A549 (cell line): ENCODE results near the gene DVL1. TPM values are rescaled to one million over a fixed set of nuclear protein-coding genes. Genes with fewer than 3 reads are reported as not detected.

Source experiments
- ATAC-seq, 2 experiments: fragments of 200-7000 bp in 1 of 2; fragments of >200 bp in 1 of 2; cut with Nextera tagmentation in 1 of 2; cut with Tn5 transposase in 1 of 2; 3 replicates each; pipeline versions ENCODE4 v1.8.0 to v1.9.1; 2018 to 2020; ENCODE audit warnings: mild to moderate bottlenecking in 1 of 2, moderate library complexity in 1 of 2
- CTCF ChIA-PET: fragments of 300-600 bp; sonication (Branson Sonifier 250); formaldehyde crosslinking; extraction: SDS; loops from one replicate; lab custom pipeline; 2021; ENCODE audit warnings: antibody characterized with exemption, inconsistent platforms; lab: Yijun Ruan, JAX
- POLR2A ChIA-PET: fragments of 350-600 bp; formaldehyde crosslinking; extraction: SDS; loops from one replicate; lab custom pipeline; 2021; ENCODE audit warnings: antibody characterized with exemption, inconsistent platforms; lab: Yijun Ruan, JAX
- DNase-seq, 2 experiments: peaks; one replicate each; pipeline versions ENCODE4 v3.0.0 to v3.0.0-alpha.2; 2011 to 2016; ENCODE audit warnings: low read depth in 1 of 2, low spot score in 1 of 2
- FAIRE-seq: peaks from 2 replicates; lab custom pipeline; 2011; peaks lifted over from hg19 to GRCh38; lab: Jason Lieb, UNC
- H3K27ac ChIP-seq, 2 experiments: fragments of >200 bp; sonication (Bioruptor Twin); formaldehyde crosslinking; 3 replicates each; pipeline ENCODE4 v1.5.1; 2016 to 2017
- H3K4me1 ChIP-seq: fragments of >200 bp; sonication (Bioruptor Twin); formaldehyde crosslinking; 3 replicates; pipeline ENCODE4 v1.6.1; 2016
- H3K4me2 ChIP-seq: fragments of >200 bp; sonication (Bioruptor Twin); formaldehyde crosslinking; 3 replicates; pipeline ENCODE4 v1.6.1; 2016
- H3K4me3 ChIP-seq: fragments of >200 bp; sonication (Bioruptor Twin); formaldehyde crosslinking; 3 replicates; pipeline ENCODE4 v1.5.1; 2016
- H3K9me3 ChIP-seq: fragments of >200 bp; sonication (Bioruptor Twin); formaldehyde crosslinking; 3 replicates; pipeline ENCODE4 v1.6.1; 2016
- BCL3 ChIP-seq: fragments of >200 bp; sonication (Bioruptor Twin); formaldehyde crosslinking; IDR thresholded peaks from 3 replicates; pipeline ENCODE4 v1.6.1; 2016
- CBX8 ChIP-seq: fragments of 200-600 bp; sonication (generic); IDR thresholded peaks from 2 replicates; pipeline ENCODE4 v1.6.1; 2016
- CHD4 ChIP-seq: fragments of 200-600 bp; sonication (generic); IDR thresholded peaks from 2 replicates; pipeline ENCODE4 v1.6.1; 2016; ENCODE audit warnings: antibody characterized with exemption, mild to moderate bottlenecking, borderline replicate concordance
- CTCF ChIP-seq: fragments of >200 bp; sonication (Bioruptor Twin); formaldehyde crosslinking; IDR thresholded peaks from 3 replicates; pipeline ENCODE4 v1.5.1; 2016
- EHF ChIP-seq: fragments of 250-450 bp; sonication (Bioruptor Pico); IDR thresholded peaks from 2 replicates; pipeline ENCODE4 v1.5.0; 2020; ENCODE audit warnings: mild to moderate bottlenecking
- EHMT2 ChIP-seq: fragments of 200-600 bp; sonication (generic); IDR thresholded peaks from 2 replicates; pipeline ENCODE4 v1.6.1; 2016; ENCODE audit warnings: antibody characterized with exemption, low read depth, mild to moderate bottlenecking, moderate library complexity
- ELK1 ChIP-seq: fragments of 150-350 bp; IDR thresholded peaks from 2 replicates; pipeline ENCODE4 v1.6.1; 2014; ENCODE audit warnings: low read depth, mild to moderate bottlenecking, low read length
- EP300 ChIP-seq, 2 experiments: fragments of >200 bp; sonication (Bioruptor Twin); formaldehyde crosslinking; IDR thresholded peaks; 2 replicates in 1 of 2; 3 replicates in 1 of 2; pipeline ENCODE4 v1.6.1; 2016 to 2017
- ESRRA ChIP-seq: fragments of 150-350 bp; IDR thresholded peaks from 2 replicates; pipeline ENCODE4 v1.6.1; 2014; ENCODE audit warnings: mild to moderate bottlenecking, low read length, borderline replicate concordance
- FOXS1 ChIP-seq: fragments of 250-450 bp; sonication (Bioruptor Pico); IDR thresholded peaks from 2 replicates; pipeline ENCODE4 v1.5.0; 2020; ENCODE audit warnings: mild to moderate bottlenecking, moderate library complexity
- HDAC2 ChIP-seq: fragments of 200-600 bp; sonication (generic); IDR thresholded peaks from 2 replicates; pipeline ENCODE4 v1.6.1; 2016
- KDM1A ChIP-seq: fragments of 200-600 bp; sonication (generic); IDR thresholded peaks from 2 replicates; pipeline ENCODE4 v1.6.1; 2016; ENCODE audit warnings: low read depth, mild to moderate bottlenecking
- KDM5A ChIP-seq: fragments of 200-600 bp; sonication (generic); IDR thresholded peaks from 2 replicates; pipeline ENCODE4 v1.6.1; 2016; ENCODE audit warnings: antibody characterized with exemption, mild to moderate bottlenecking
- NFE2L2 ChIP-seq: fragments of 150-350 bp; conservative IDR thresholded peaks from 2 replicates; pipeline ENCODE4 v1.6.1; 2014; ENCODE audit warnings: low read length
- POLR2A ChIP-seq: IDR thresholded peaks from 2 replicates; pipeline ENCODE4 v1.6.1; 2012; ENCODE audit warnings: mild to moderate bottlenecking, low read length
- RAD21 ChIP-seq, 2 experiments: fragments of >200 bp in 1 of 2; sonication (Bioruptor Twin) in 1 of 2; formaldehyde crosslinking in 1 of 2; IDR thresholded peaks in 1 of 2; conservative IDR thresholded peaks in 1 of 2; 2 replicates in 1 of 2; 3 replicates in 1 of 2; pipeline ENCODE4 v1.6.1; 2012 to 2018; ENCODE audit warnings: inconsistent platforms in 1 of 2
- RCOR1 ChIP-seq: fragments of 150-350 bp; IDR thresholded peaks from 2 replicates; pipeline ENCODE4 v1.6.1; 2014; ENCODE audit warnings: antibody characterized with exemption, low read length, low read depth
- REST ChIP-seq: fragments of 200-600 bp; sonication (generic); IDR thresholded peaks from 2 replicates; pipeline ENCODE4 v1.6.1; 2016; ENCODE audit warnings: antibody characterized with exemption, mild to moderate bottlenecking, moderate library complexity
- RNF2 ChIP-seq: fragments of 200-600 bp; sonication (generic); IDR thresholded peaks from 2 replicates; pipeline ENCODE4 v1.6.1; 2016; ENCODE audit warnings: low read depth, mild to moderate bottlenecking, antibody characterized with exemption, moderate library complexity, borderline replicate concordance
- SMC3 ChIP-seq: fragments of >200 bp; sonication (Bioruptor Twin); formaldehyde crosslinking; IDR thresholded peaks from 3 replicates; pipeline ENCODE4 v1.6.1; 2018; ENCODE audit warnings: inconsistent platforms
- TFCP2L1 ChIP-seq: fragments of 250-450 bp; sonication (Bioruptor Pico); IDR thresholded peaks from 2 replicates; pipeline ENCODE4 v1.5.0; 2021; ENCODE audit warnings: mild to moderate bottlenecking
- TP53 ChIP-seq: fragments of 250-450 bp; sonication (Bioruptor Pico); IDR thresholded peaks from 2 replicates; pipeline ENCODE4 v1.5.0; 2021; ENCODE audit warnings: mild to moderate bottlenecking, moderate library complexity
- ZC3H11A ChIP-seq: fragments of 450-650 bp; IDR thresholded peaks from 2 replicates; pipeline ENCODE4 v1.6.1; 2014; ENCODE audit warnings: antibody characterized with exemption, mild to moderate bottlenecking
- ZFP36 ChIP-seq: fragments of 450-650 bp; IDR thresholded peaks from 2 replicates; pipeline ENCODE4 v1.6.1; 2014; ENCODE audit warnings: borderline replicate concordance; ENCODE audit not compliant: partially characterized antibody
- ZSCAN20 ChIP-seq: fragments of 250-450 bp; sonication (Bioruptor Pico); IDR thresholded peaks from 2 replicates; pipeline ENCODE4 v1.8.0; 2022; ENCODE audit warnings: mild to moderate bottlenecking, moderate library complexity
- WGBS: methylation state at CpG from one replicate; pipeline ENCODE4 v1.1.6; 2017; ENCODE audit errors: missing lambda C conversion rate; 5-methylcytosine and 5-hydroxymethylcytosine counted together
- polyA plus RNA-seq, 4 experiments: library from polyadenylated mRNA; depleted of rRNA in 3 of 4; stranded (reverse); fragments of >200 nt; fragmentation: RNase III in 1 of 4; extraction: RNeasy Plus Mini Kit Qiagen cat#74134 plus additional on column Dnase treatment in 1 of 4; gene quantifications; 2 replicates in 3 of 4; 3 replicates in 1 of 4; pipeline ENCODE4 v1.2.3, GENCODE V29; 2011 to 2017

DVL1 gene
- polyA plus RNA-seq, 2 of the 4 experiments (the other 2 are of a cell fraction): 12.1 to 48.3 TPM

- Histone ChIP-seq H3K4me3 (no peak overlapping the region), H3K4me2 (no peak overlapping the region)
- no peak for FAIRE-seq
- ATAC-seq: no peak
- TF ChIP-seq RNF2 (no peak), EP300 (IDR thresholded peaks at IDR 0.05) (no peak), FOXS1 (CRISPR knock-in tag) (no peak), ESRRA (no peak), KDM5A (no peak), BCL3 (no peak), ZC3H11A (no peak), ZFP36 (no peak), KDM1A (no peak), EHMT2 (no peak), RCOR1 (no peak), EHF (CRISPR knock-in tag) (no peak), NFE2L2 (no peak), ZSCAN20 (CRISPR knock-in tag) (no peak), TFCP2L1 (CRISPR knock-in tag) (no peak), POLR2A (no peak)
- TF ChIP-seq, all 56 proteins: peak for 0
- peaks cover 30% of the 10 kb centered on the region for H3K4me1 ChIP-seq
- CTCF ChIA-PET: no interaction called here
- WGBS: 90% methylated on average over 28 of the region's 36 CpGs
- no peaks in the 10 kb centered on the region for H3K9me3 ChIP-seq
- no peak for DNase-seq
- POLR2A ChIA-PET: no interaction called here
- H3K27ac ChIP-seq: no peak overlapping the region
Observed at GRCh38 chr1:1340791-1341548, 8.2 kb downstream of the DVL1 start.

GRCh38 chr1:1340185-1340584, 9.0 kb downstream of the DVL1 start:
- DNase-seq (no peak), FAIRE-seq (no peak), ATAC-seq (no peak)
- no peaks in the 10 kb centered on the region for H3K9me3 ChIP-seq
- peaks cover 22% of the 10 kb centered on the region for H3K4me1 ChIP-seq
- H3K4me3 ChIP-seq: no peak overlapping the region
- H3K4me2 ChIP-seq: no peak overlapping the region
- TF ChIP-seq RNF2: no peak
- TF ChIP-seq ELK1: no peak
- TF ChIP-seq REST: no peak
- TF ChIP-seq HDAC2: no peak
- no peak for TF ChIP-seq SMC3
- TF ChIP-seq CBX8: no peak
- TF ChIP-seq CHD4: no peak
- no peak for TF ChIP-seq TP53 (CRISPR knock-in tag)
- TF ChIP-seq EHMT2: no peak
- no peak for TF ChIP-seq BCL3
- TF ChIP-seq ZC3H11A: no peak
- TF ChIP-seq RAD21 (conservative IDR thresholded peaks at IDR 0.05 in 1 of 2, IDR thresholded peaks at IDR 0.05 in 1 of 2): no peak
- no peak for TF ChIP-seq CTCF
- TF ChIP-seq POLR2A: no peak
- 91% methylated on average over 18 of the region's 23 CpGs for WGBS
- POLR2A ChIA-PET: no interaction called here
- CTCF ChIA-PET: interaction anchor here (1.0 kb wide), 1 partner anchor 32 kb away, joined by 4 read pairs; no protein-coding TSS in a partner anchor
- no peak overlapping the region for H3K27ac ChIP-seq
